Amniotic epithelial cell (primary cell): ENCODE data around the gene SC5D.

Experiments
- DNase-seq: peaks from one replicate; pipeline ENCODE4 v3.0.0-alpha.2; 2010; ENCODE audit warnings: low read depth

Gene SC5D

GRCh38 chr11:121292495-121293287, at the start of gene SC5D:
Gene SC5D (plus strand): TSS chr11:121292771. CDS start chr11:121303376, 10,605 bp downstream.
- DNase-seq: peak; percentile 86

- DNase-seq: no peak
Measured at GRCh38 chr11:121244884-121245283, 47.7 kb upstream of the SC5D start.

GRCh38 chr11:121246021-121246768, 46.4 kb upstream of the SC5D start:
- DNase-seq: no peak

- DNase-seq: no peak
Measured at GRCh38 chr11:121246769-121247035, 45.9 kb upstream of the SC5D start.

GRCh38 chr11:121248496-121248895, 44.1 kb upstream of the SC5D start:
- peak; percentile 38 for DNase-seq

- DNase-seq: peak; percentile 69
Measured at GRCh38 chr11:121249039-121249663, 43.4 kb upstream of the SC5D start.

GRCh38 chr11:121250843-121251242, 41.7 kb upstream of the SC5D start:
- peak; percentile 34 for DNase-seq

- peak; percentile 30 for DNase-seq
Measured at GRCh38 chr11:121253951-121254350, 38.6 kb upstream of the SC5D start.

- no peak for DNase-seq
Measured at GRCh38 chr11:121254756-121255155, 37.8 kb upstream of the SC5D start.

GRCh38 chr11:121255473-121256125, 37.0 kb upstream of the SC5D start:
- no peak for DNase-seq

- DNase-seq: no peak
Measured at GRCh38 chr11:121257289-121257688, 35.3 kb upstream of the SC5D start.

GRCh38 chr11:121257976-121258375, 34.6 kb upstream of the SC5D start:
- DNase-seq: no peak

GRCh38 chr11:121265586-121265985, 27.0 kb upstream of the SC5D start:
- no peak for DNase-seq

GRCh38 chr11:121268581-121268980, 24.0 kb upstream of the SC5D start:
- no peak for DNase-seq

GRCh38 chr11:121270001-121270678, 22.4 kb upstream of the SC5D start:
- DNase-seq: no peak

GRCh38 chr11:121274332-121274991, 18.1 kb upstream of the SC5D start:
- no peak for DNase-seq

- DNase-seq: no peak
Measured at GRCh38 chr11:121281698-121282097, 10.9 kb upstream of the SC5D start.

- no peak for DNase-seq
Measured at GRCh38 chr11:121282386-121282785, 10.2 kb upstream of the SC5D start.

GRCh38 chr11:121282886-121283502, 9.6 kb upstream of the SC5D start:
- DNase-seq: no peak

- no peak for DNase-seq
Measured at GRCh38 chr11:121291319-121291718, 1.3 kb upstream of the SC5D start.

- peak; percentile 1 for DNase-seq
Measured at GRCh38 chr11:121291896-121292494, 576 bp upstream of the SC5D start.
